SJCRH30 (cell line): ENCODE measurements around the gene CNTN4. TPM values are rescaled to one million over a fixed set of nuclear protein-coding genes. Genes with fewer than 3 reads are reported as not detected.

Experiments
- DNase-seq, 2 experiments: peaks; one replicate each; pipeline ENCODE4 v3.0.0-alpha.2; 2015 to 2020
- H3K27ac ChIP-seq: fragments of 250-450 bp; sonication (Bioruptor Pico); 2 replicates; pipeline ENCODE4 v1.5.1; 2020; ENCODE audit warnings: mild to moderate bottlenecking, moderate library complexity
- H3K27me3 ChIP-seq: fragments of 250-450 bp; sonication (Bioruptor Pico); 2 replicates; pipeline ENCODE4 v1.5.1; 2020; ENCODE audit warnings: mild to moderate bottlenecking, moderate library complexity
- H3K36me3 ChIP-seq: fragments of 250-450 bp; sonication (Bioruptor Pico); 2 replicates; pipeline ENCODE4 v1.5.1; 2020; ENCODE audit warnings: mild to moderate bottlenecking, moderate library complexity
- H3K4me1 ChIP-seq: fragments of 250-450 bp; sonication (Bioruptor Pico); 2 replicates; pipeline ENCODE4 v1.5.1; 2020; ENCODE audit warnings: mild to moderate bottlenecking, moderate library complexity
- H3K4me3 ChIP-seq: fragments of 250-450 bp; sonication (Bioruptor Pico); 2 replicates; pipeline ENCODE4 v1.5.1; 2020; ENCODE audit warnings: mild to moderate bottlenecking, moderate library complexity
- H3K9me3 ChIP-seq: fragments of 250-450 bp; sonication (Bioruptor Pico); replicated peaks from 2 replicates; pipeline ENCODE4 v1.5.1; 2020; ENCODE audit warnings: mild to moderate bottlenecking, moderate library complexity
- total RNA-seq: library from RNA; depleted of rRNA; stranded (reverse); fragments of >200 nt; shearing (Covaris generic); gene quantifications from 2 replicates; pipeline ENCODE4 v1.2.3, GENCODE V29; 2014

The CNTN4 gene
- total RNA-seq, 1 experiment from 2014 or later: 7.6 TPM

DNA sequence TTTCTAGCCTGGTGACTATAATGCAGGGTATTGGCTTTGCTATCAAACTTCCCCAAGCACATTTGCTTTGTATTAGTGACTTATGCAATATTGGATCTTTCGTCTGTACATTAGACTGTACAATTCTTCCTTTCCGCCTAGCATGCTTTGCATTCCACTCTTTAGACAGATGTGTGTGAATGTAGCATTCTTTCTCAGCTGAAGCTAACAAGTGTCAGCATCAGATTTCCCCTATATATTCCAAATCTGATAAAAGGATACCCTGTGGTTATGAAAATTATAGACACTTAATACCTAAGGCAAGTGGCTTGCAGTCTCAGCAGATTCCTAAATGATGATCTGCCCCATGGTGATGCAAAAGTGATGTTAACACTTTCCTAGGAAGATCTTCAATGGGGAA lies 360.1 kb downstream of the CNTN4 start:
- Histone ChIP-seq H3K27me3 (no peaks in the 10 kb centered on the region), H3K27ac (no peak overlapping the region), H3K4me1 (peaks cover 15% of the 10 kb centered on the region), H3K4me3 (no peak overlapping the region), H3K9me3 (no peaks in the 10 kb centered on the region), H3K36me3 (no peaks in the 10 kb centered on the region)
- peak; percentile 19 to 50 for DNase-seq

GRCh38 chr3:2465842-2466241 lies 367.2 kb downstream of the CNTN4 start:
- Histone ChIP-seq H3K4me1 (no peaks in the 10 kb centered on the region), H3K27ac (no peak overlapping the region), H3K9me3 (no peaks in the 10 kb centered on the region), H3K36me3 (no peaks in the 10 kb centered on the region), H3K4me3 (no peak overlapping the region), H3K27me3 (no peaks in the 10 kb centered on the region)
- no peak for DNase-seq

DNA sequence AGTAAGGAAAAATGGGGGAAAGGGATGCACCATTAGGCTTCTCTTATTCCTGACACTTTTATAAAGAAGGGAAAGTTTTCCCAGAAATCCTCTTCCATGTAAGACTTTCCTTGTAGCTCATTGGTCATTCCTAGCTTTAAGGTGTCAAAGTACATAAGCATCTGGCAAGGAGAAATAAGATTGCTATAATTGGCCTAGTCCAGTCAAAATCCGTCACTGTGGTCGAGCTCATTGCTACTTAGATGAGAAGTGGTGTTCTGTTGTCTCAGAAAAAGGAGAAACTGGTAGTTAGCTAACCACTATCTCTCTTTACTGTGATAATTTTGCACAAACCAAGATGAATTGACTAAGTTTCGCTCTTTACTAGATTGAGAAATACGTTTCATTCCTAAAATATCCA lies 370.1 kb downstream of the CNTN4 start:
- Histone ChIP-seq H3K27me3 (no peaks in the 10 kb centered on the region), H3K36me3 (no peaks in the 10 kb centered on the region), H3K4me3 (no peak overlapping the region), H3K27ac (no peak overlapping the region), H3K4me1 (no peaks in the 10 kb centered on the region), H3K9me3 (no peaks in the 10 kb centered on the region)
- DNase-seq: no peak

DNA sequence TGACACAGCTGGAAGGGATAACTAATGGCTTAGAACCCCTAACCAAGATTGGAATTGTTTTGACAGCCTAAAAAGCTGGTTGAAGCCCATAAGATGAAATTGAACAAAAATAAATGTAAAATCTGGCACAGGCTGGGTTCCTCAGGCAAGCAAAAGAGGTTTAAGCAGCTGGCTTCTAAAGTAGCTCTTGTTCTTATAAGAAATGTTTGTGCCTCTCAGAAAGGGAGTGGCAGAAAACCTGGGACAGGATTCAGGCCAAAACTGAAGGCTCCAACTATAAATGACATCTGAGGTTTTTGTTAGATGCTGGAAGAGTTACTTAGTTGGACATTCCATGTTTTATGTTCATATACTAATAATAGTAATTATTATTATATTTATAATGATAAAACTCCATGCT lies 378.3 kb downstream of the CNTN4 start:
- no peaks in the 10 kb centered on the region for H3K9me3 ChIP-seq
- DNase-seq: no peak
- no peaks in the 10 kb centered on the region for H3K36me3 ChIP-seq
- H3K4me3 ChIP-seq: no peak overlapping the region
- H3K27ac ChIP-seq: no peak overlapping the region
- H3K27me3 ChIP-seq: no peaks in the 10 kb centered on the region
- no peaks in the 10 kb centered on the region for H3K4me1 ChIP-seq

DNA sequence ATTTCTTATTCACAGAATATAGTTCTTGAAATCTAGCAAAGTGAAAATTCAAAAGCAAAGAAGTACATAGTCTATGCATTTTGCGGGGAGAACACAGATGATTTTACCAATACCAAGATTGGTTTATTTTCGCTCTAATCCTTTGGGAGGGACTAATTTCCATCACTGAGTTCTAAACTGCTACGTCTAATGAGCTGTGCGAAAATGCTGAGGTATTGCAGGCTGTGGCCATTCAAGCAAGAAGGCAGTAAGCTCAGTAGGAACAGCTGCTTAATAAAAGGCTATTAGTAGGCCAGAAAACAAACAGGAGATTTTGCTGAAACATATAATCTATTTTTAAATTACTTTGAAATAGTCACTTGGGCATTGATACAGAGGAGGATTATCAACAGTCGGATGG lies 379.0 kb downstream of the CNTN4 start:
- Histone ChIP-seq H3K36me3 (no peaks in the 10 kb centered on the region), H3K4me3 (no peak overlapping the region), H3K27me3 (no peaks in the 10 kb centered on the region), H3K9me3 (no peaks in the 10 kb centered on the region), H3K27ac (no peak overlapping the region), H3K4me1 (no peaks in the 10 kb centered on the region)
- DNase-seq: no peak

GRCh38 chr3:2484162-2485026 lies 385.7 kb downstream of the CNTN4 start:
- H3K4me1 ChIP-seq: no peaks in the 10 kb centered on the region
- no peak overlapping the region for H3K4me3 ChIP-seq
- DNase-seq: no peak
- H3K27ac ChIP-seq: no peak overlapping the region
- no peaks in the 10 kb centered on the region for H3K27me3 ChIP-seq
- no peaks in the 10 kb centered on the region for H3K9me3 ChIP-seq
- no peaks in the 10 kb centered on the region for H3K36me3 ChIP-seq

DNA sequence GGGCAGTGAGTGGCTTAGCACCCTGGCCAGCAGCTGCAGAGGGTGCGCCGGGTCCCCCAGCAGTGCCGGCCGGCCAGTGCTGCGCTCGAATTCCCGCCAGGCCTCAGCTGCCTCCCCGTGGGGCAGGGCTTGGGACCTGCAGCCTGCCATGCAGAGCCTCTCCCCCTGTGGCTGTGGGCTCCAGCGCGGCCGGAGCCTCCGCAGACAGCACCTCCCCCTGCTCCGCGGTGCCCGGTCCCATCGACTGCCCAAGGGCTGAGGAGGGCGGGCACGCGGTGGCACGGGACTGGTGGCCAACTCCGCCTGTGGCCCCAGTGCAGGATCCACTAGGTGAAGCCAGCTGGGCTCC lies 386.3 kb downstream of the CNTN4 start:
- no peak overlapping the region for H3K27ac ChIP-seq
- no peaks in the 10 kb centered on the region for H3K9me3 ChIP-seq
- H3K36me3 ChIP-seq: no peaks in the 10 kb centered on the region
- no peak overlapping the region for H3K4me3 ChIP-seq
- H3K4me1 ChIP-seq: no peaks in the 10 kb centered on the region
- no peak for DNase-seq
- no peaks in the 10 kb centered on the region for H3K27me3 ChIP-seq

GRCh38 chr3:2495746-2496145 lies 397.1 kb downstream of the CNTN4 start:
- Histone ChIP-seq H3K27ac (no peak overlapping the region), H3K36me3 (no peaks in the 10 kb centered on the region), H3K4me1 (no peaks in the 10 kb centered on the region), H3K9me3 (no peaks in the 10 kb centered on the region), H3K27me3 (no peaks in the 10 kb centered on the region), H3K4me3 (no peak overlapping the region)
- DNase-seq: no peak

- no peaks in the 10 kb centered on the region for H3K36me3 ChIP-seq
- DNase-seq: no peak
- H3K4me1 ChIP-seq: no peaks in the 10 kb centered on the region
- no peaks in the 10 kb centered on the region for H3K27me3 ChIP-seq
- H3K9me3 ChIP-seq: no peaks in the 10 kb centered on the region
- H3K4me3 ChIP-seq: no peak overlapping the region
- no peak overlapping the region for H3K27ac ChIP-seq
These were observed 406.2 kb downstream of the CNTN4 start for GRCh38 chr3:2504912-2505311.

DNA sequence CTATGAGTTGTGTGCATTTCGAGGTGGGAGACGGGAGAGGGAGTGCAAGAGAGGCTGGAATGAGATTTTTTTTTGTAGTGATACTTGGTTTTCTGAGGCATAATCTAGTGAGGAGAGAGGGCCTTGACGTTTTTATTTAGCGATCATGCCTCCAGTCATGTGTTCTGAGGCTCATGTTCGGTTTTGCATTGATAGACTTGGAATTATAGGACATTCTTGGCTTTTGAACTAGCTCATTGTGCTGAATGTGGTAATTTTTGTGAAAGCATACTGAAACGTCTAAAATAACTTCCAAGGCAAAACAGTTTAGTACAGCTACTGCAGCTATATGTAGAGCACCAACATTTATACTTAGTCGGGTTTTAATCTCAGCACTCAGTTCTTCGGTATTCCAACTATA lies 408.1 kb downstream of the CNTN4 start:
- no peak for DNase-seq
- no peak overlapping the region for H3K4me3 ChIP-seq

DNA sequence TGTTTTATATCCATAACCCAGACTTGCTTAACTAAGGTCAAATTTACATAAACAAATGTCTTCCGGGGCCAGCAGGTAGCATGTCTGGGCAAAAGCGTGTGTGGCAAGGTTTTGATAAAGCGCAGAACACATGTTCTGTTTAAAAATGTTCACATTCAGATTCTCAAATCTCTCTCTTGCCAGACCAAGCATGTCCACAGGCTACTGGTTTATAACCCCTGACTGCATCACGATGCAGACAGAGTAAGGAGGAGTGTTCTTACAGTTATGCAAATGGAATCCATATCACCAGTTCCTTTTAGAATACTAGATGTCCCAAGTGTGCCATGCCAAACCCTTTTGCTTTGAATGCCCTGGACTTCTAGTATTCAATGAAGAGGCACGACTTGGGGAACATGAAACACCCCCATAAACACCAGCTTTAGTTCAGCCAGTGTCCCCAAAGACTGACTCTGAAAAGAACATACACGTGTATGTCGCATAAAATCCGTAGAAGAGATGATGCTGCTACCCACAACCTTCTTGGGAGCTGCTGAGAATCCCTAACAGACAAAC lies 412.0 kb downstream of the CNTN4 start:
- no peaks in the 10 kb centered on the region for H3K9me3 ChIP-seq
- H3K27ac ChIP-seq: no peak overlapping the region
- DNase-seq: no peak
- H3K27me3 ChIP-seq: no peaks in the 10 kb centered on the region
- no peaks in the 10 kb centered on the region for H3K4me1 ChIP-seq
- no peaks in the 10 kb centered on the region for H3K36me3 ChIP-seq
- H3K4me3 ChIP-seq: no peak overlapping the region; the same call in 1 of the 2 replicates

More for the DNA sequence above, 408.1 kb downstream of the CNTN4 start:
- no peaks in the 10 kb centered on the region for H3K27me3 ChIP-seq
- H3K4me1 ChIP-seq: no peaks in the 10 kb centered on the region
- no peaks in the 10 kb centered on the region for H3K9me3 ChIP-seq
- H3K27ac ChIP-seq: no peak overlapping the region
- H3K36me3 ChIP-seq: no peaks in the 10 kb centered on the region

DNA sequence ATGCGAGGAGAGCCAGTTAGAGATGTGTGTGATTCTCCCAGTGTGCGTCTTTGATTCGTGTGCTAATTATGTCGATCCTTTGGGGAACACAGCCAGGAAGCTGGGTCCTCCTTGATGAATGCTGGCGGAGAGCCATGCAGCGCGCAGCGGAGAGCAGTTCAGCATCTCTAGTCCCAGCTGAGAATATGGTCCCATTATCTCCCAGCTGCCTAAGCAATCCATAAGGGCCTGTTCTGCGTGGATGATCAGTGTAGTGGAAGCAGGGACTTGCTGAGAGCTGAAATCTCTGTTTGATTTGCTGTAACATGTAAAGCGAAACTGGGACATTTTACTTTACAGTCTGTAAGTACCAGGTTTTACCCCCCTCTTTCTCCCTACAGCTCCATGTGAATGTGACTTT lies 412.7 kb downstream of the CNTN4 start:
- peak; percentile 22 to 48 for DNase-seq
- no peaks in the 10 kb centered on the region for H3K9me3 ChIP-seq
- H3K4me3 ChIP-seq: peak overlapping the region; percentile 30
- no peaks in the 10 kb centered on the region for H3K27me3 ChIP-seq
- no peak overlapping the region for H3K27ac ChIP-seq
- no peaks in the 10 kb centered on the region for H3K4me1 ChIP-seq
- H3K36me3 ChIP-seq: no peaks in the 10 kb centered on the region

DNA sequence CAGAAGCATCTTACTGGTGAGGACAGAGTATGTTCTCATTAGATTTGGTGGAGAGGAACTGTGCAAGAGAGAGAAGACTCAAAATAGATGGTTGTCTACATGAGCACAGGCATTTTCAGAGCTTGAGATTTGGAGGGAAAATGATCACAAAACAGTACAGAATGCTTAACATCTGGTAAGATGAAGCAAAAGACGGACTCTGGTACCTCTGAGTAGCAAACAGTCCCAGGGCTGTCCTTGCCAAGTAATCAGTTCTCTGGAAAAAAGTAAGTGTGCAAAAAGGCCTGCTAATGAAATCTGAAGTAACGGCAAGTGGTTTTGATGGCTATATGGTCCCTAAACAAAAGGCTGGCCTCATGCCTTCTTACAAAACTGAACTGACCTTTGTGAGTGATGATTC lies 414.2 kb downstream of the CNTN4 start:
- DNase-seq: no peak
- Histone ChIP-seq H3K9me3 (no peaks in the 10 kb centered on the region), H3K27ac (no peak overlapping the region), H3K36me3 (no peaks in the 10 kb centered on the region), H3K27me3 (no peaks in the 10 kb centered on the region), H3K4me3 (no peak overlapping the region), H3K4me1 (no peaks in the 10 kb centered on the region)

DNA sequence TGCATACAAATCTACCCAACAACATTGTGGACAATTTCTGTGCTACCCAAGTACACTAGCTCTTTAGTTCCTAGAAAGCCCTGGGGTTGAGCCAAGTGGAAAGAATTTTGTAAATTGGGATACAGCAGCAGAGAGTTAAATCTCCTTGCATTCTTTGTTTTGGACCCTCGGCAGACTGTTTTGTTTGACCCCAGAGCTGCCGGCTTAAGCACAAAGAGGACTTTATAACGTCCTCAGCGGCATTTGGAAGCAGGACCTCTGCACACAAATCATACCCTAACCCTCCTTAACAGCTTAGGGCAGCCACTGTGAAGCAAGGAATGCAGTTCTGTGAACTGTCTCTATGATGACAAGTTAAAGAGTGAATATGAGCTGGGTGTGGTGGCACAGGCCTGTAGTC lies 415.3 kb downstream of the CNTN4 start:
- Histone ChIP-seq H3K27me3 (no peaks in the 10 kb centered on the region), H3K9me3 (no peaks in the 10 kb centered on the region), H3K4me1 (no peaks in the 10 kb centered on the region), H3K27ac (no peak overlapping the region), H3K36me3 (no peaks in the 10 kb centered on the region), H3K4me3 (no peak overlapping the region)
- DNase-seq: no peak

- DNase-seq: no peak
- Histone ChIP-seq H3K27me3 (no peaks in the 10 kb centered on the region), H3K4me3 (no peak overlapping the region), H3K4me1 (no peaks in the 10 kb centered on the region), H3K9me3 (no peaks in the 10 kb centered on the region), H3K36me3 (no peaks in the 10 kb centered on the region), H3K27ac (no peak overlapping the region)
These were observed 418.2 kb downstream of the CNTN4 start for GRCh38 chr3:2516762-2517441.
